Tibial artery (tissue), 4 donors: Measurements from ENCODE around the gene TMEM231.
"Not testable (repeated sequence)": the region's sequence is repeated elsewhere in the genome, so short reads cannot be mapped to it uniquely, and the experiment has no call there.

ENCODE experiments used
- DNase-seq, 2 donors: peaks; one replicate each; pipeline ENCODE4 v3.0.0-alpha.2; 2019
- H3K27ac ChIP-seq, 2 donors: fragments of 200-600 bp; sonication (generic) in 1 of 2; 1 replicate in 1 of 2; 2 replicates in 1 of 2; pipeline ENCODE4 v1.5.1; 2018 to 2019; ENCODE audit warnings: mild to moderate bottlenecking in 1 of 2
- H3K27me3 ChIP-seq, 2 donors: fragments of 200-600 bp; sonication (generic) in 1 of 2; one replicate each; pipeline versions ENCODE4 v1.5.1 to v1.6.0; 2016 to 2019
- H3K36me3 ChIP-seq, 3 donors: fragments of 200-600 bp; sonication (generic) in 2 of 3; one replicate each; pipeline ENCODE4 v1.5.1; 2016 to 2019; ENCODE audit warnings: mild to moderate bottlenecking in 2 of 3
- H3K4me1 ChIP-seq, 4 donors: fragments of 200-600 bp; sonication (generic) in 2 of 4; 1 replicate in 3 of 4; 2 replicates in 1 of 4; pipeline ENCODE4 v1.5.1; 2016 to 2019
- H3K4me3 ChIP-seq, 2 donors: fragments of 200-600 bp; sonication (generic) in 1 of 2; 1 replicate in 1 of 2; 2 replicates in 1 of 2; pipeline ENCODE4 v1.5.1; 2018 to 2019; ENCODE audit warnings: mild to moderate bottlenecking in 2 of 2
- H3K9me3 ChIP-seq, 3 donors: fragments of 200-600 bp; sonication (generic) in 1 of 3; one replicate each; pipeline ENCODE4 v1.5.1; 2016 to 2019
- intact Hi-C: fragments of 100-400 bp; cut with DNase I; formaldehyde crosslinking; loops from one replicate; pipeline ENCODE4 v1.15.0; 2023; ENCODE audit warnings: low total_unique reads
- TF ChIP-seq, protein P1 (sequence below), 2 experiments: fragments of 200-600 bp in 1 of 2; fragments of 450-650 bp in 1 of 2; IDR thresholded peaks; one replicate each; pipeline ENCODE4 v1.5.1; 2017 to 2019; ENCODE audit warnings: antibody characterized with exemption in 2 of 2, mild to moderate bottlenecking in 1 of 2, moderate library complexity in 1 of 2

TMEM231 gene

DNA sequence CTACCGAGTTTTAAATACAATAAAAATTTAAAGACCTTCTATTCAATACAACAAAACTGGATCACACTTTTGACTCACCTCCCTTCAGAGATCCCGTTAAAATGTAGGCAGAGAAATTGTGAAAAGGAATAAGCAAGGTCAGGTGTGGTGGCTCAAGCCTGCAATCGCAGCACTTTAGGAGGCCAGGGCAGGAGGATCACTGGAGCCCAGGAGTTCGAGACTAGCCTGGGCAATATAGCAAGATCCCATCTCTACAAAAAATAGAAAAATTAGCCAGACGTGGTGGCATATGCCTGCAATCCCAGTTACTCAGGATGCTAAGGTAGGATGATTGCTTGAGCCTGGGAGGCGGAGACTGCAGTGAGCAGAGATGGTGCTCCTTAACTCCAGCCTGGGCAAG, 36.9 kb downstream of the TMEM231 start:
- Histone ChIP-seq H3K27me3 (no peaks in the 10 kb centered on the region), H3K9me3 (no peaks in the 10 kb centered on the region), H3K36me3 (no peaks in the 10 kb centered on the region), H3K4me1 (peaks cover 0 to 10% (median 7%) of the 10 kb centered on the region in 4 donors), H3K4me3 (no peak overlapping the region), H3K27ac (no peak overlapping the region)
- TF ChIP-seq, protein P1, sequence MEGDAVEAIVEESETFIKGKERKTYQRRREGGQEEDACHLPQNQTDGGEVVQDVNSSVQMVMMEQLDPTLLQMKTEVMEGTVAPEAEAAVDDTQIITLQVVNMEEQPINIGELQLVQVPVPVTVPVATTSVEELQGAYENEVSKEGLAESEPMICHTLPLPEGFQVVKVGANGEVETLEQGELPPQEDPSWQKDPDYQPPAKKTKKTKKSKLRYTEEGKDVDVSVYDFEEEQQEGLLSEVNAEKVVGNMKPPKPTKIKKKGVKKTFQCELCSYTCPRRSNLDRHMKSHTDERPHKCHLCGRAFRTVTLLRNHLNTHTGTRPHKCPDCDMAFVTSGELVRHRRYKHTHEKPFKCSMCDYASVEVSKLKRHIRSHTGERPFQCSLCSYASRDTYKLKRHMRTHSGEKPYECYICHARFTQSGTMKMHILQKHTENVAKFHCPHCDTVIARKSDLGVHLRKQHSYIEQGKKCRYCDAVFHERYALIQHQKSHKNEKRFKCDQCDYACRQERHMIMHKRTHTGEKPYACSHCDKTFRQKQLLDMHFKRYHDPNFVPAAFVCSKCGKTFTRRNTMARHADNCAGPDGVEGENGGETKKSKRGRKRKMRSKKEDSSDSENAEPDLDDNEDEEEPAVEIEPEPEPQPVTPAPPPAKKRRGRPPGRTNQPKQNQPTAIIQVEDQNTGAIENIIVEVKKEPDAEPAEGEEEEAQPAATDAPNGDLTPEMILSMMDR (IDR thresholded peaks at IDR 0.05), result no peak
- no peak for DNase-seq
- intact Hi-C loops, result loop anchor here (5.0 kb wide), 1 partner anchor 47 kb away; no protein-coding TSS in a partner anchor

GRCh38 chr16:75516189-75516966, 39.7 kb downstream of the TMEM231 start:
- H3K4me1 ChIP-seq, result not testable (repeated sequence)

GRCh38 chr16:75514296-75514695, 41.8 kb downstream of the TMEM231 start:
- Histone ChIP-seq H3K36me3 (no peaks in the 10 kb centered on the region), H3K4me1 (peaks cover 0 to 10% (median 7%) of the 10 kb centered on the region in 4 donors), H3K9me3 (no peaks in the 10 kb centered on the region), H3K27me3 (no peaks in the 10 kb centered on the region), H3K4me3 (no peak overlapping the region), H3K27ac (no peak overlapping the region)
- TF ChIP-seq, protein P1 (IDR thresholded peaks at IDR 0.05), result no peak
- intact Hi-C loops, result no loop called here
- no peak for DNase-seq

More at GRCh38 chr16:75516189-75516966, 39.7 kb downstream of the TMEM231 start:
- H3K27me3 ChIP-seq, H3K36me3 ChIP-seq, H3K9me3 ChIP-seq: not testable (repeated sequence)
- peak in 1 of 2 donors; percentile 69 for DNase-seq
- intact Hi-C loops, result loop anchor here (5.0 kb wide), 1 partner anchor 44 kb away; no protein-coding TSS in a partner anchor
- Histone ChIP-seq H3K4me3 (peak overlapping the region; percentile 92 to 95), H3K27ac (peak overlapping the region; percentile 97 to 99)

- Histone ChIP-seq H3K4me3 (no peak overlapping the region), H3K36me3 (no peaks in the 10 kb centered on the region), H3K27me3 (no peaks in the 10 kb centered on the region), H3K27ac (no peak overlapping the region), H3K4me1 (peaks cover 0 to 8% (median 0%) of the 10 kb centered on the region in 4 donors), H3K9me3 (no peaks in the 10 kb centered on the region)
- peak; percentile 76 to 82 for DNase-seq
- TF ChIP-seq, protein P1 (IDR thresholded peaks at IDR 0.05), result no peak
- intact Hi-C loops, result no loop called here
These were observed 49.5 kb downstream of the TMEM231 start for GRCh38 chr16:75506574-75506973.

DNA sequence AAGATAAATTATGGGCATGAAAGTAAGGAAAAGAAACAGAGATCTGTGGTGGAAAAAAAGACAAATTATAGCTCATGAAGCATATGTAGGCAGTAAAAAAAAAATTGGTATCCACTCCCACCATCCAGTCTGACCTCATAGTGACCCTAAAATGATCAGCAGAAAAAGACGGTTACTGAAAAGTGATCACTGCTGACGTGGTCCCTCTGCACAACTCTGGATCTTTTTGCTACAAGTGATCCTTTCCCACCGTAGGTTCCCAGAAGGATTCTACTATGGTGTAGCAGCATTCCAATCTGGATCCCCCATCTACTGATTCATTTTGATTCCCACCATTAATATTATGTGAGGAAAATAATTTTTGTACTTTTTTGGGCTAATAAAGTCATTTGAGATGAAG, 49.9 kb downstream of the TMEM231 start:
- intact Hi-C loops, result no loop called here
- no peak overlapping the region for H3K27ac ChIP-seq
- TF ChIP-seq, protein P1 (IDR thresholded peaks at IDR 0.05), result no peak
- no peak overlapping the region for H3K4me3 ChIP-seq
- H3K27me3 ChIP-seq, result no peaks in the 10 kb centered on the region
- DNase-seq, result no peak
- no peaks in the 10 kb centered on the region for H3K9me3 ChIP-seq
- peaks cover 0 to 13% (median 1%) of the 10 kb centered on the region in 4 donors for H3K4me1 ChIP-seq
- no peaks in the 10 kb centered on the region for H3K36me3 ChIP-seq

- Histone ChIP-seq H3K36me3 (no peaks in the 10 kb centered on the region), H3K9me3 (no peaks in the 10 kb centered on the region), H3K4me3 (no peak overlapping the region), H3K4me1 (peaks cover 0 to 24% (median 1%) of the 10 kb centered on the region in 4 donors), H3K27me3 (no peaks in the 10 kb centered on the region), H3K27ac (no peak overlapping the region)
- TF ChIP-seq, protein P1 (IDR thresholded peaks at IDR 0.05), result no peak
- no peak for DNase-seq
- intact Hi-C loops, result no loop called here
These were observed 52.3 kb downstream of the TMEM231 start for GRCh38 chr16:75503801-75504200.
